Cardiac fibroblast (primary cell): ENCODE data around the gene NDST1.
A peak's percentile ranks its signal among the peaks of the same experiment; 100 is the strongest.

Experiments
- DNase-seq, 2 donors: peaks; one replicate each; pipeline versions ENCODE4 v3.0.0 to v3.0.0-alpha.2; 2010; ENCODE audit warnings: low read depth in 2 of 2
- H3K4me3 ChIP-seq, 2 donors: replicated peaks in 1 of 2; 1 replicate in 1 of 2; 2 replicates in 1 of 2; pipeline ENCODE4 v1.5.1; 2011; ENCODE audit warnings: low read depth in 2 of 2, low read length in 2 of 2, mild to moderate bottlenecking in 2 of 2, moderate library complexity in 1 of 2
- TF ChIP-seq, protein P1 (sequence below): IDR thresholded peaks from one replicate; pipeline ENCODE4 v1.5.1; 2011; ENCODE audit warnings: low read depth, mild to moderate bottlenecking, low read length, inconsistent platforms

The NDST1 gene

DNA sequence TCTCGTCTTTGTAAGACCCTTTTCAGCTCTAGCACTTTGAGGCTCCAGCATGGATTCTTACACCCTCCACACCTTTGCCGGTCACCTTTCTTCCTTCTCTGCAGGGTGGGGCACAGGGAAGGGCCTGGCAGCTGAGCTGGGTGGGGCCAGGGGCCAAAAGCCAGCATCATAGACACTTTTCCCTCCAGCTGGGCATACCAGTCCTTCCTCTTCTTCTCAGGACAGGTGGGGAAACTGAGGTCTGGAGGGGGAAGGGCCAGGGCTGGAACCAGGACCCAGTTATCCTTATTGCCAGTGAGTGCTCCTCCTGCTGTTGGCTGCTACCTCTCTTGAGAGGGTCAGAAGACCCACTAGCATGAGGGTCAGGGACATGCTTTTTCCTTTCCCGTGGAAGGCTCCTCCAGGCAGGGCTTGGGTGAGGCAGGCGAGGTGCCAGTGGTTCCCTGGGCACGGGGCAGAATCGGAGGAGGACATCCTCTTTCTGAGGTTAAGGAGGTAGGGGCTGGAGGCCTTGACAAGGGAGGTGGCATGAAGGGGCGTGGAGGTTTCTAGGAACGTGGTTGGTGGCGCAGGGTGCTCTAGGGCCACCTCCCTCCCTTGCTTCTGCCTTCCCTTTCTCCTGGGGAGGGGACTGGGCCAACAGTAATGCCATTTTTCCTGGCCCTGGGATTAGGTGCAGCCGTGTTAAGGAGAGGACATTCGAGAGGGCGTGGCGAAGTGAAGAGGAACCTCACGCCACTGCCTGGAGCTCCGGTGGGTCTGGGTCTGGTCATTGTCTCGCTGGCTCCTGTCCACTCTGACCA lies at the start of gene NDST1:
Gene NDST1 (plus strand): TSS at position 658 of the 803 bp plus-strand sequence. CDS start 13,124 bp downstream, outside the sequence.
- TF ChIP-seq, protein P1, sequence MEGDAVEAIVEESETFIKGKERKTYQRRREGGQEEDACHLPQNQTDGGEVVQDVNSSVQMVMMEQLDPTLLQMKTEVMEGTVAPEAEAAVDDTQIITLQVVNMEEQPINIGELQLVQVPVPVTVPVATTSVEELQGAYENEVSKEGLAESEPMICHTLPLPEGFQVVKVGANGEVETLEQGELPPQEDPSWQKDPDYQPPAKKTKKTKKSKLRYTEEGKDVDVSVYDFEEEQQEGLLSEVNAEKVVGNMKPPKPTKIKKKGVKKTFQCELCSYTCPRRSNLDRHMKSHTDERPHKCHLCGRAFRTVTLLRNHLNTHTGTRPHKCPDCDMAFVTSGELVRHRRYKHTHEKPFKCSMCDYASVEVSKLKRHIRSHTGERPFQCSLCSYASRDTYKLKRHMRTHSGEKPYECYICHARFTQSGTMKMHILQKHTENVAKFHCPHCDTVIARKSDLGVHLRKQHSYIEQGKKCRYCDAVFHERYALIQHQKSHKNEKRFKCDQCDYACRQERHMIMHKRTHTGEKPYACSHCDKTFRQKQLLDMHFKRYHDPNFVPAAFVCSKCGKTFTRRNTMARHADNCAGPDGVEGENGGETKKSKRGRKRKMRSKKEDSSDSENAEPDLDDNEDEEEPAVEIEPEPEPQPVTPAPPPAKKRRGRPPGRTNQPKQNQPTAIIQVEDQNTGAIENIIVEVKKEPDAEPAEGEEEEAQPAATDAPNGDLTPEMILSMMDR, result no peak
- no peak for DNase-seq
- no peak within 1 kb of the TSS for H3K4me3 ChIP-seq

DNA sequence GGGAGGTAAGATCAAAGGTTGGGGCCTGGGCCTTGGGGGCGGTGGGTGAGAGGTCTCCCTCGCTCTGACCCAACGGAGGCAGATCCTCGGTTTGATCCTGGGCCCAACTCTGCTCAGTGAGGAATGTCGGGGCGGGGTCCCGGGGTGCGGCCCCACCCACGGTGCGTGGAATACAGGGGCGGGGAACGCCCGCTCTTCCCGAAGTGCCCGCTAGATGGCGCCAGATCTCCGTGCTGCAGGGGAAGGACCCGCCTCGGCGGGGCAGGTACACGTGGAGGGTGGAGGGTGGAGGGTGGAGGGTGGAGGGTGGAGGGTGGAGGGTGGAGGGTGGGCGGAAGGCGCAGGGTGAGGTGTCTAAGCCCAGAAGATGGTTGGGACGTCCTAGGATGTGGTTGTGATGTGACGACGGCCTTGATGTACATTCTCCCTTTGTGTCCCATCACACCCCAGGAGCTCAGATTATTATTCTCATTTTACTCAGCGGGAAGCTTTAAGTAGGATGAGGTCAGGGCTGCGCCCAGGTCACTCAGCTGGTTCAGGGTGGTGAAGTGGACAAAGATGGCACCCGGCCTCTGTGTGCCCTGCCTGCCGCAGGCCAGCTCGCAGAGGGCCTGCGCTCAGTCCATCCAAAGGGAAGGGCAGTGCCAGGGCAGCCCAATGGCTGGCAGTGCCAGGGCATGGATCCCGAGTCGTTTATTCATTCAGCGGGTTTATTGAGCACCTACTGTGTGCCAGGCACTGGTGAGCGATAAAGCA lies 49.0 kb upstream of the NDST1 start:
- DNase-seq, result peak; percentile 64 to 66
- peak overlapping the region in 1 of 2 donors; percentile 10 for H3K4me3 ChIP-seq
- TF ChIP-seq, protein P1, result peak; percentile 78

DNA sequence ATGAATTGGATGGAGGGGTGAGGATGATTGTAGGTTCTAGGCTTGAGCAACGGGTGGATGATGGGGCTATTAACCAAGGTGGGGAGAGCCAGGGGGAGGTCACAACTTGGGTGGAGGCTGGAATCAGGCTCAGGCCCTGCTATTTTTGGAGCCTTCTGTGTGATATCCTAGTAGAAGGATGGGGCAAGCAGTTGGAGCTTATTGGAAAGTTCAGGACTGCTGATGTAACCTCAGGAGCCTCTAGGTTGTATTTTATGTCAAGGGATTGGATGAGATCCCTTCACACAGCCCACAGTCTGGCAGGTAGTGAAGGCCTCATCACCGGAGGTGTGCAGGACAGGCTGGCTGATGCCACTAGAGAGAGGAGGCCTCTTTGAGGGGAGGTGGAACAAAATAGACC lies 47.1 kb upstream of the NDST1 start:
- TF ChIP-seq, protein P1, result no peak
- H3K4me3 ChIP-seq, result no peak overlapping the region
- DNase-seq, result no peak

DNA sequence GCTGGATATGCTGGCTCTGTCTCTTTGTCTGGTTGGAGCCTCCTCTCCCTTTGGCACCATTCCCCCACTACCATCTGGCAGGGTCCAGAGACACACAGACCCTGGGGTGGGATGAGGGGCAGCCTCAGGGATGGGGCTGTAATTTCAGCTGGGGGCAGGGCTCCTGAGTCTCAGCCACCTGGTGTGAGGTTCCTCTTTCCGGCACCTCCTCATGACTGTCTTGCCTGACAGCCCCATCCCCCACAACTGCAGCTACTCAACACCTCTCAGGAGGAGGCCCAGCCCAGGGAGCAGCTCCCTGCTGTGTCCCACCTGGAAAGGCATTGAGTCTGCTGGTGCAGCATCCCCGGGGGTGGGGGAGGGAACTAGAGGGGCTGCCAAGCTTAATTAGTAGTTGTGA lies 46.7 kb upstream of the NDST1 start:
- no peak for DNase-seq
- TF ChIP-seq, protein P1, result no peak
- H3K4me3 ChIP-seq, result no peak overlapping the region

DNA sequence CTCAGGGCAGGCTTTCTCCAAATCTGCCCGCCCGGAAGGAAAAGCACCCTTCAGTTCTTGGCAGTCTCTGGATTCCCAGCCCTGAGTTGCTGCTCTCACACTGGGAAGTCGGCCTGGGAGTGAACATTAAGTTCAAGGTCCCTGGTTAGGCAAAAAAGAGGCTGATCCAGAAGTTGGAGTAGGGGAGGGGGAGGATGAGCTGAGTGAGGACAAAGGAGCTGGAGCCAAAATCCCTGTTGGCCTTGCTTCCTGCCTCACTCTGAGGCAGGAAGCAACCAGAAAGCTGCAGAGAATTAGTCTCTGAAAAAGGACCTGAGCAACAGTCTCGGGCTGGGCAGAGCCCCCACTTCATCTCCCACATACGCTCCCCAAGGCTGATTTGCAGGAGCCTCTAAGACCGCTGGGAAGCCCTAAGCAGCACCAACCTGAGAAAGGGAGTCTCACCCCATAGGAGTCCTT lies 43.3 kb upstream of the NDST1 start:
- no peak overlapping the region for H3K4me3 ChIP-seq
- DNase-seq, result peak; percentile 45 to 82
- TF ChIP-seq, protein P1, result no peak

DNA sequence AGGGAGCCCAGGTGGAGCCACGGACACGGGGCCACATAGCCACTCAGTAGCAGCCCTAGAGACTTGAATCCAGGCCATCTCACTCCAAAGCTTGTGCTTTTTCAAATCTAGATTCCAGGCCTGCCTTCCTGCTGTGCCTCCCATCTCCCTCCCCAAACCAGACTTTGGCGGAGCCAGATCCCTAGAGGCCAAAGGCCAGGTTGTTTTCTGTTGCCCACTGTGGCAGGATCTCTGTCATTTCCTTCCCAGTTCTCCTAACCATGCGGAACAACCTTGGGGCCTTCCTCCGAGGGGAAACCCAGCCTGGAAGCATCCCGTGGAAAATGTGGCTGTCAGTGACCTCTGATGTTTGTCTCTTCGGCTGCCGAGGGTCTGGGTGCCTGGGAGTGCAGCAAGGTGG lies 42.0 kb upstream of the NDST1 start:
- H3K4me3 ChIP-seq, result no peak overlapping the region
- DNase-seq, result no peak
- TF ChIP-seq, protein P1, result no peak
